Dedifferentiated amniotic fluid mesenchymal stem cell (primary cell): ENCODE data around the gene GAS2L3.
A peak's percentile ranks its signal among the peaks of the same experiment; 100 is the strongest.
"Not testable (repeated sequence)": the region's sequence is repeated elsewhere in the genome, so short reads cannot be mapped to it uniquely, and the experiment has no call there.

Source experiments
- DNase-seq: peaks from one replicate; pipeline ENCODE4 v3.0.0-alpha.2; 2016; ENCODE audit errors: extremely low spot score

Gene GAS2L3

GRCh38 chr12:100574187-100575074 is 947 bp downstream of the GAS2L3 start:
- DNase-seq: no peak

- peak; percentile 69 for DNase-seq
Measured at GRCh38 chr12:100576331-100577036, 3.0 kb downstream of the GAS2L3 start.

- DNase-seq: no peak
Measured at GRCh38 chr12:100578923-100579322, 5.4 kb downstream of the GAS2L3 start.

DNA sequence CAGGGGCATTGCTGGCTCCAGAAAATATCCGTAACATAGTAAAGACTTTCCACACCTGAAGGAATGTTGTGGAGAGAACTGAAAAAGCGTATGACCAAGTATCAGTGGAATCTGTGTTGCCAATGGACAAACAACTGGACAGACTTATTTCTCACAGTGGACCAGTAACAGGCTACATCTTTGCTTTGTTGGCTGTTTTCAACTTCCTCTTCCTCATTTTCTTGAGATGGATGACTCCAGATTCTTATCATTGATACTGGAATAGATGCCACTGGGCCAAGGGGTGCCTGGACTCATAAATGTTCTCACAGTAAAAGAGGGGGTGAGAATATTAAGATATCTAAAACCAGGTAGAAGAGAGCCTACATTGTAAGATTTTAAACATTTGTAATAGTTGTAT is 6.4 kb downstream of the GAS2L3 start:
- no peak for DNase-seq

GRCh38 chr12:100584256-100584655 is 10.8 kb downstream of the GAS2L3 start:
- DNase-seq: no peak

GRCh38 chr12:100591979-100592378 is 18.5 kb downstream of the GAS2L3 start:
- no peak for DNase-seq

GRCh38 chr12:100593490-100593889 is 20.0 kb downstream of the GAS2L3 start:
- no peak for DNase-seq

GRCh38 chr12:100601626-100602025 is 28.1 kb downstream of the GAS2L3 start:
- no peak for DNase-seq

DNA sequence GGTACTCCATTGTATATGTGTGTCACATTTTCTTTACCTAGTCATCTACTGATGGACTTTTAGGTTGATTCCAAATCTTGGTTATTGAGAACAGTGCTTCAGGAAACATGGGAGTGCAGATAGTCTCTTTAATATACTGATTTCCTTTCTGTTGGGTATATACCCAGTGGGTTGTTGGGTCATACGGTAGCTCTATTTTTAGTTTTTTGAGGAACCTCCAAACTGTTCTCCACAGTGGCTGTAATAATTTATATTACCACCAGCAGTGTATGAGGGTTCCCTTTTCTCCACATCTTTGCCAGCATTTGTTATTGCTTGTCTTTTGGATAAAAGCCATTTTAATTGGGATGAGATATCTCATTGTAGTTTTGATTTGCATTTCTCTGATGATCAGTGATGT is 29.5 kb downstream of the GAS2L3 start:
- DNase-seq: not testable (repeated sequence)

DNA sequence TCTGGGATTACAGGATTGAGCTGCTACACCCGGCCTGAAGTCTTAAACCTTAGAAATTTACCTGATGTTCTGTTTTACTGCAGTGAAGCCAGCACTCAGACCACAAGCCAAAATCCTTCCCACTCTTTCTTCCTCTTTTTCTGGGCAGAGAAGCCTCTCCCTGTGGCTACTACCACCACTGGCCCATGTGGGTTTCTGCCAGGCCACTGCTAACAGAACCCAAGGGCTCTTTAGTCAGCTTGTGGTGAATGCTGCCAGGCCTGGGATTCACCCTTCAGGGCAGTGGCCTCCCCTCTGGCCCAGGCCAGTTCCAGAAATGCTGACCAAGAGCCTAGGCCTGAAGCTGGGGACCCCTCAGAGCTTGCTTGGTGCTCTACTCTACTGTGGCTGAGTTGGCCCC is 35.3 kb downstream of the GAS2L3 start:
- DNase-seq: no peak

DNA sequence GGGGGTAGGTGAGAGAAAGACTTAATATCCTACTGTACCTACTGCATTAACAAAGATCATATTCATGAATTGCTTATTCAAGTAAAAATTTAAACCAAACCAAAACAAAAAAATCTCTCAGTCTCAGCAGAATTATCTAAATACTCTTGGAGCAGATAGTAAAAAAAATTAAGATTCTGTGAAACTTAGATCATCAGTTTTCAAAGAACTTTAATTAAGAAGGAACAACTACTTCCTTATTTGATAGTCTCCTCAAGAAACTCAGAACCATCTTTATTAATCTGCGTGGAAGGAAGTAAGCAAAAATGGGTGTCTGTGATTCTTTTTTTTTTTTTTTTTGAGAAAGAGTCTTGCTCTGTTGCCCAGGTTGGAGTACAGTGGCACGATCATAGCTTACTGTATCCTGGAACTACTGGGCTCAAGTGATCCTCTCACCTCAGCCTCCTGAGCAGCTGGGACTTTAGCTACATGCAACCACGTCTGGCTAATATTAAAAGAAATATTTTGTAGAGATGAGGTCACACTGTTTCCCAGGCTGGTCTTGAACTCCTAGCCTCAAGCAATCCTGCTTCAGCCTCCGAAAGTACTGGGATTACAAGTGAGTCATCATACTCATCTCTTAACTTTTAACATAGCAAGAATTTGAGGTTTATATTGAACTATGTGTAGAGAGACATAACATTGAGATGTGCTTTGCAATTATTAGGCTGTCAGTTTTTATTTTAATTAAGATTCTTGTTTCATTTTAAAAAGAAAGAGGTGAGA is 37.4 kb downstream of the GAS2L3 start:
- DNase-seq: no peak

GRCh38 chr12:100612606-100613005 is 39.1 kb downstream of the GAS2L3 start:
- no peak for DNase-seq

DNA sequence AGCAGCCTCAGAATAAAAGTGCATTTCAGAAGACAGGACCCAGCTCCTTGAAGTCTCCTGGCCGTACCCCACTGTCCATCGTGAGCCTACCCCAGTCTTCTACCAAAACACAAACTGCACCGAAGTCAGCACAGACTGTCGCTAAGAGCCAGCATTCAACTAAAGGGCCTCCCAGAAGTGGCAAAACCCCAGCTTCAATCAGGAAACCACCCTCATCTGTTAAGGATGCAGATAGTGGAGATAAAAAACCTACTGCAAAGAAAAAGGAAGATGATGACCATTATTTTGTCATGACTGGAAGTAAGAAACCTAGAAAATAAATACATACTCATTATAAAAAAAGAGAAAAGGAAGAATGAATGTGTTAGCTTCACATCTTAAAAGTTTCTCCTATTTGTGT is 51.1 kb downstream of the GAS2L3 start:
- DNase-seq: no peak

GRCh38 chr12:100632445-100632892 is 59.0 kb downstream of the GAS2L3 start:
- DNase-seq: no peak

- DNase-seq: not testable (repeated sequence)
Measured at GRCh38 chr12:100633082-100633785, 59.8 kb downstream of the GAS2L3 start.

- no peak for DNase-seq
Measured at GRCh38 chr12:100643246-100643645, 69.8 kb downstream of the GAS2L3 start.

GRCh38 chr12:100646896-100647295 is 73.4 kb downstream of the GAS2L3 start:
- no peak for DNase-seq

DNA sequence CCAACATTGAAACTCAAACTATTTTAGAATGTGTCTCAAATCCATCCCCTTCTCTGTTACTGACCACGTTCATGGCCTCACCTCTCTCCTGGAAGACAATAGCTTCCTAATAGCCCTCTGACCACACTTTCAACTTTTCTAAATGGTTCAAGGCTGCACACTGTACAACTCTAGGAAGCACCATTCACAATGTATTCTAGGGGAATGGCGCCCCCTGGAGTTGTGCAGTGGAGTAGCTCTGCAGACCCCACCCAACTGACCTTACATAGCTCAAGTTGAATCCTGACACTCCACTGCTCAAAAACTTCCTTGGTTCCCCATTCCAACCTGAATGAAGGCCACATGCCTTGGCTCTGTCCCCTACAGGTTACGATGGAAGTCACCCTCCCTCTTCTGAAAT is 77.6 kb downstream of the GAS2L3 start:
- no peak for DNase-seq

GRCh38 chr12:100651694-100652093 is 78.2 kb downstream of the GAS2L3 start:
- no peak for DNase-seq

DNA sequence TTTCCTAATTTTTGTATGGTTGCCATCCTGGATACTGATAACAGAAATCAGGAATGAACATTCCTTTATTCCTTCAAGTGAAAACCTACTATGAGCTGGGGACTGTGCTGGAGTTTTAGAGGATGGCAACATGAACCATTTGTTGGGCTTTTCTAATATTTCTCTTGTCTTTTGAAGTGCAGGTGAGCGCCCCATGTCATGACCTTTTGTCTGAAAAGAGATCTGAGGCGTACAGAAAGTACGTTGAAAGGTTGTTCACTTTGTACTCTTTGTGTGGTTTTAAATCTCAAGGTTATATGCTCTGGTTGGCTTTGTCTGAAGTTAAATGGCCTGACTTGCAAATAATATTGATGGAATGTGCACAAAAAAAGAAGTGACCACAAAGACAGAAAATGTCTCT is 79.0 kb downstream of the GAS2L3 start:
- DNase-seq: no peak

DNA sequence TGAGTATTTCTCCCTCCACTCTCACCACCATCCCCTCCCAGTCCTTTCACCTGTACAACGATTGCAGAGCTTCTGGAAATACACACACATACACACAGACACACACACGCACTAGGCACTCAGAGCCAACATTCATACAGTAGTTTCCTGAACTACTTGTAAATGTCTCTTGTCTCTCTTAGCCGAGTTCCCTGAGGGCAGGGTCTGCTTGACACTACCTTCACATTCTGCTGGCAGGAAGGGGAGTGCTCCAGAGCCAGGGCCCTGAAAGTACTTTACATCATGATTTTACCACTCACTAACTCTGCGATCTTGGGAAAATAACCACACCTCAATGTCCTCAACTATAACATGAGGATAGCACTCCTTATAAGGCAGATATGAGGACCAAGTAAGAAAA is 82.7 kb downstream of the GAS2L3 start:
- no peak for DNase-seq

DNA sequence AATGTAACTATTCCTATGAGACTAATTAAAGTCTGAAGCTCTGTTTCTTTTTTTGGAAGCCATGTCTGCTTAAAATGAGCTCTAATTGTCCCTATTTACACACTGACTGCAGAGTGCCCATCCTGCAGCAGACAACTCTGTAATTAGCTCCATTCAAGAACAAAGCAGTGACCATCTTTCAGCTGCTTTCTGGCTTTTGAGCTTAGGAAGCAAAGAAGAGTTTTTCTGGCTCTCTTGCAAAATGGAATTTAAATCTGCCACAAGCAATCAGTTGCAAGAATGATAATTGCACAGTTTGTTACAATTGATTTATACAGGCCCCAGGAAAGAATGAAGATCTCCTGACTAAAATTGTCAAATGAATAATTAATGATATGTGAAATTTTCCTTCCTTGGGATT is 83.4 kb downstream of the GAS2L3 start:
- DNase-seq: no peak
